GM12872 (cell line): ENCODE data around the gene PHACTR2.

Source experiments
- CTCF ChIP-seq: IDR thresholded peaks from 3 replicates; pipeline ENCODE4 v1.5.1; 2011; ENCODE audit warnings: low read depth, mild to moderate bottlenecking, low read length, moderate library complexity; ENCODE audit not compliant: insufficient read depth

Gene PHACTR2

GRCh38 chr6:143778926-143779325, 101.2 kb downstream of the PHACTR2 start:
- no peak for TF ChIP-seq CTCF

- TF ChIP-seq CTCF = no peak
Observed at GRCh38 chr6:143782481-143782880, 104.7 kb downstream of the PHACTR2 start.

GRCh38 chr6:143783077-143783476, 105.3 kb downstream of the PHACTR2 start:
- no peak for TF ChIP-seq CTCF

- no peak for TF ChIP-seq CTCF
Observed at GRCh38 chr6:143784316-143784715, 106.6 kb downstream of the PHACTR2 start.

- TF ChIP-seq CTCF = no peak
Observed at GRCh38 chr6:143792402-143793279, 114.9 kb downstream of the PHACTR2 start.

- TF ChIP-seq CTCF = no peak
Observed at GRCh38 chr6:143793280-143793619, 115.5 kb downstream of the PHACTR2 start.

- TF ChIP-seq CTCF = no peak
Observed at GRCh38 chr6:143802833-143803565, 125.2 kb downstream of the PHACTR2 start.
